Parathyroid adenoma (tissue), 2 donors: ENCODE measurements around the gene IPO7.
"Not testable (repeated sequence)": the region's sequence is repeated elsewhere in the genome, so short reads cannot be mapped to it uniquely, and the experiment has no call there.

Experiments
- H2AFZ ChIP-seq: fragments of 300-600 bp; sonication (generic); one replicate; pipeline ENCODE4 v1.7.0; 2017; ENCODE audit warnings: antibody characterized with exemption, mild to moderate bottlenecking
- H3K27ac ChIP-seq: fragments of 300-600 bp; sonication (generic); one replicate; pipeline ENCODE4 v1.7.0; 2017
- H3K27me3 ChIP-seq: fragments of 300-600 bp; sonication (generic); one replicate; pipeline ENCODE4 v1.7.0; 2017; ENCODE audit warnings: low read length; ENCODE audit not compliant: control insufficient read depth, insufficient read depth
- H3K36me3 ChIP-seq: fragments of 300-600 bp; sonication (generic); one replicate; pipeline ENCODE4 v1.7.0; 2017; ENCODE audit warnings: low read length; ENCODE audit not compliant: control insufficient read depth, insufficient read depth
- H3K4me1 ChIP-seq: fragments of 300-600 bp; sonication (generic); one replicate; pipeline ENCODE4 v1.7.0; 2017; ENCODE audit warnings: control low read depth
- H3K4me2 ChIP-seq: fragments of 300-600 bp; sonication (generic); one replicate; pipeline ENCODE4 v1.7.0; 2017; ENCODE audit warnings: low read length
- H3K4me3 ChIP-seq: fragments of 300-600 bp; sonication (generic); one replicate; pipeline ENCODE4 v1.7.0; 2017; ENCODE audit warnings: low read depth, low read length
- H3K79me2 ChIP-seq: fragments of 300-600 bp; sonication (generic); one replicate; pipeline ENCODE4 v1.7.0; 2017; ENCODE audit warnings: control low read depth
- H3K9ac ChIP-seq: fragments of 300-600 bp; sonication (generic); one replicate; pipeline ENCODE4 v1.7.0; 2017; ENCODE audit warnings: mild to moderate bottlenecking
- H3K9me3 ChIP-seq: fragments of 300-600 bp; sonication (generic); one replicate; pipeline ENCODE4 v1.7.0; 2017; ENCODE audit warnings: low read length; ENCODE audit not compliant: control insufficient read depth
- CTCF ChIP-seq: fragments of 300-600 bp; sonication (generic); IDR thresholded peaks from one replicate; pipeline ENCODE4 v1.7.0; 2017; ENCODE audit warnings: antibody characterized with exemption, mild to moderate bottlenecking
- donor health status: primary hyperparathyroidism.

IPO7 gene

GRCh38 chr11:9399466-9399865, 15.0 kb downstream of the IPO7 start:
- no peak overlapping the region for H3K27ac ChIP-seq
- no peak overlapping the region for H3K4me2 ChIP-seq
- TF ChIP-seq CTCF: no peak
- H3K4me1 ChIP-seq: peaks cover 3% of the 10 kb centered on the region
- no peak overlapping the region for H3K9ac ChIP-seq
- no peaks in the 10 kb centered on the region for H3K9me3 ChIP-seq
- no peak overlapping the region for H3K4me3 ChIP-seq
- peaks cover 38% of the 10 kb centered on the region for H3K79me2 ChIP-seq
- H2AFZ ChIP-seq: no peak overlapping the region
- H3K36me3 ChIP-seq: no peaks in the 10 kb centered on the region
- no peaks in the 10 kb centered on the region for H3K27me3 ChIP-seq

GRCh38 chr11:9401884-9402283, 17.4 kb downstream of the IPO7 start:
- H3K27ac ChIP-seq, H3K4me2 ChIP-seq, H3K36me3 ChIP-seq, H3K27me3 ChIP-seq, H3K9me3 ChIP-seq, H3K9ac ChIP-seq, H3K4me3 ChIP-seq, H3K4me1 ChIP-seq, H2AFZ ChIP-seq: not testable (repeated sequence)
- H3K79me2 ChIP-seq: peaks cover 23% of the 10 kb centered on the region

- Histone ChIP-seq H3K79me2 (no peaks in the 10 kb centered on the region), H3K27me3 (no peaks in the 10 kb centered on the region), H3K4me2 (no peak overlapping the region), H3K36me3 (no peaks in the 10 kb centered on the region), H3K27ac (no peak overlapping the region), H3K9ac (no peak overlapping the region), H3K4me1 (no peaks in the 10 kb centered on the region), H2AFZ (no peak overlapping the region), H3K4me3 (no peak overlapping the region), H3K9me3 (no peaks in the 10 kb centered on the region)
- TF ChIP-seq CTCF: no peak
Observed at GRCh38 chr11:9428706-9429105, 44.3 kb downstream of the IPO7 start.

GRCh38 chr11:9438611-9439010, 54.2 kb downstream of the IPO7 start:
- Histone ChIP-seq H3K4me2 (no peak overlapping the region), H3K4me3 (no peak overlapping the region), H3K79me2 (no peaks in the 10 kb centered on the region), H3K27ac (no peak overlapping the region), H3K36me3 (no peaks in the 10 kb centered on the region), H3K4me1 (no peaks in the 10 kb centered on the region), H3K27me3 (no peaks in the 10 kb centered on the region), H3K9ac (no peak overlapping the region), H3K9me3 (no peaks in the 10 kb centered on the region), H2AFZ (no peak overlapping the region)
- no peak for TF ChIP-seq CTCF

- Histone ChIP-seq H2AFZ (no peak overlapping the region), H3K9me3 (no peaks in the 10 kb centered on the region), H3K9ac (no peak overlapping the region), H3K36me3 (no peaks in the 10 kb centered on the region), H3K4me1 (no peaks in the 10 kb centered on the region), H3K27me3 (no peaks in the 10 kb centered on the region), H3K4me2 (no peak overlapping the region), H3K27ac (no peak overlapping the region), H3K4me3 (no peak overlapping the region), H3K79me2 (no peaks in the 10 kb centered on the region)
- TF ChIP-seq CTCF: no peak
Observed at GRCh38 chr11:9446230-9446629, 61.8 kb downstream of the IPO7 start.
